CD4-positive, alpha-beta T cell treated with Interleukin-1 beta for 1 hour (primary cell): ENCODE data around the gene BMAL2.

Experiments
- DNase-seq, 2 donors: peaks; one replicate each; pipeline ENCODE4 v3.0.0-alpha.2; 2020 to 2022

The BMAL2 gene, protein sequence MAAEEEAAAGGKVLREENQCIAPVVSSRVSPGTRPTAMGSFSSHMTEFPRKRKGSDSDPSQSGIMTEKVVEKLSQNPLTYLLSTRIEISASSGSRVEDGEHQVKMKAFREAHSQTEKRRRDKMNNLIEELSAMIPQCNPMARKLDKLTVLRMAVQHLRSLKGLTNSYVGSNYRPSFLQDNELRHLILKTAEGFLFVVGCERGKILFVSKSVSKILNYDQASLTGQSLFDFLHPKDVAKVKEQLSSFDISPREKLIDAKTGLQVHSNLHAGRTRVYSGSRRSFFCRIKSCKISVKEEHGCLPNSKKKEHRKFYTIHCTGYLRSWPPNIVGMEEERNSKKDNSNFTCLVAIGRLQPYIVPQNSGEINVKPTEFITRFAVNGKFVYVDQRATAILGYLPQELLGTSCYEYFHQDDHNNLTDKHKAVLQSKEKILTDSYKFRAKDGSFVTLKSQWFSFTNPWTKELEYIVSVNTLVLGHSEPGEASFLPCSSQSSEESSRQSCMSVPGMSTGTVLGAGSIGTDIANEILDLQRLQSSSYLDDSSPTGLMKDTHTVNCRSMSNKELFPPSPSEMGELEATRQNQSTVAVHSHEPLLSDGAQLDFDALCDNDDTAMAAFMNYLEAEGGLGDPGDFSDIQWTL

GRCh38 chr12:27332714-27333402, at the start of gene BMAL2:
BMAL2 (plus strand) TSS chr12:27332836; CDS start chr12:27333073, 237 bp downstream.
- peak; percentile 12 to 18 for DNase-seq

- no peak for DNase-seq
These were observed 48.6 kb upstream of the BMAL2 start for GRCh38 chr12:27284021-27284420.

GRCh38 chr12:27284751-27285150, 47.9 kb upstream of the BMAL2 start:
- DNase-seq: no peak

- no peak for DNase-seq
These were observed 47.2 kb upstream of the BMAL2 start for GRCh38 chr12:27285403-27285802.

DNA sequence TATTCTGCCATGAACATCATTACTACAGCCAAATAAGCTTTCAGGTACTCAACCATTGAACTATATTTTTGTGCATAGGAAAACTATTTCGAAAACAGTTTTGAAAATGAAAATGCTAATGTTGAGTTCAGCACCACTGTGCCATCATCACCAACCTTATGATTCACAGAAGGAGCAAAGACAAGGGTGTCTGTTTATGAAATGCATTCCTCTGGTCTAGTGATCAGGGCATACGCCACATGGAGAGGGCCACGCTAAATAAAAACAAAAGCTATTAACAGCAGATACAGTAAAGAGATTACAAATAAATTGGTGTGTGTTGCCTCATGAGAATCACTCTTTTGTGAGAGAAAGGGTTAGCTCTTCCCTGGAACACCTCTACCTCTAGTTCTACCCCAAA, 43.2 kb upstream of the BMAL2 start:
- no peak for DNase-seq

DNA sequence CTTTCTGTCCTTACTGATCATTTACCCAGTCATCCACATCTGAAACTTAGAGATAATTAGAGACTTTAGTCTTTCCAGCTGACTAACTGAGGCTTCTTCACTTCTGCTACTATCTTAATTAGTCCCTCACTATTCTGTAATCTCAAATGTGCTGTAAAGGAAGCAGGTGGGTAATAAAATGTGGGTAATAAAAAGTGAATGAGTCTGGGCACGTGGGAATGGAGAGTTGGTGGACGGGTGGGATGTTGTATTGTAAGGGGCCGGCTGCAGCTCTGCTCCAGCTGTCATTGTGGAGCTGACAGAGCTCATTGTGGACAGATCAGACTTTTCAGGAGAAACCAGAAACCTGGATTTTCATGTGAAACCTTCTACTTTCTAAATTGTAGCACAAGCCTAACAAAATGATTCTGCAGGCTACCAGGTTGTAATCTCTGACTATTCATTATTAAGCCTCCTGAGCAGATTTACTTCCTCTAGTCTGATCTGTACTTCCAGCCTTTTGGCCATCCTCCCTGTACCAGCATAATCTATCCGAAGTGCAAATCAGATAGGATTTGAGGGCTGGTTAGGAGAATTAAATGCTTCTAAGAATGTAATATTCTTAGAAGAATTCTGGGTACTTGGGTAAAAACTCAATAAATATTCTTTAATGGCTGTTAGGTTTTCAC, 42.0 kb upstream of the BMAL2 start:
- DNase-seq: no peak

- no peak for DNase-seq
These were observed 40.8 kb upstream of the BMAL2 start for GRCh38 chr12:27291862-27292261.

- DNase-seq: no peak
These were observed 39.9 kb upstream of the BMAL2 start for GRCh38 chr12:27292718-27293117.

DNA sequence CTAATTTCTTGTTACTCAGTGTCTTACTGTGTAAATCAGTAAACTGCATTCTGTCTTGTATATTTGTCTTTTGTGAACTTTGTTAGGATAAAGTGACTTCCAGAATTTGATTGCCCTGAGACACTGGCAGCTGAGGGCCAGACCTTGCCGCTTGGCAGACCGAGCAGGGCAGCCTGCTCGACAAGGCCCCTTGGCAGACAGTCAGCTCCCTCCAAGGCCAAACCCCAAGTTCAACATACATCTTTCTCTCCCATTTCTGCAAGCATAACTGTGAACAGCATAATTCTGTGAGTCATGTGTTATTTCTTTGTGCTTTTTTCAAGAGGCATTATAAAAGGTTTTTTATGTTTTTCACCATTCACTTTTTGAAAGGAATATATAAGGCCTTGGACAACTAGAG, 39.2 kb upstream of the BMAL2 start:
- DNase-seq: no peak

- no peak for DNase-seq
These were observed 36.0 kb upstream of the BMAL2 start for GRCh38 chr12:27296674-27297073.

- DNase-seq: no peak
These were observed 35.1 kb upstream of the BMAL2 start for GRCh38 chr12:27297566-27297965.

DNA sequence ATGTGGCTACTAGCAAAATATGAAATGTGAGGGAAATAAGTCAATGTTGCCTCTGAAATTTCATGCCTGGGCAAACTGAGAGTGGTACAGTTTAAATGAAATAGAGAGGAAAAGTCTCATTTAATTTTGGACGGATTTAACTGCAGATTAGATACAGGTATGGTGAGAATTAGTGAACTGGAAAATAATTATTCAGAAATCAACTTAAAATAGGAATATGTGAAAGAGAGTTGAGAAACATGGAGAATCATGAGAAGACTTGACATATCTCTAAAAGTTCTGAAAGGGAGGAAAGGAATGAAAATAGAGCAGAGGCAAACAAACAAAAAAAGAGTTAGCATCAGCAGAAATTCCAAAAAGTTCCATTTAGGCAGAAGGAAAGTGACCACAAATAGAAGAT, 33.5 kb upstream of the BMAL2 start:
- no peak for DNase-seq

- DNase-seq: no peak
These were observed 32.4 kb upstream of the BMAL2 start for GRCh38 chr12:27300226-27300625.

- no peak for DNase-seq
These were observed 29.2 kb upstream of the BMAL2 start for GRCh38 chr12:27303139-27304111.

GRCh38 chr12:27304856-27305255, 27.8 kb upstream of the BMAL2 start:
- DNase-seq: no peak

- peak in 1 of 2 donors; percentile 47 for DNase-seq
These were observed 26.8 kb upstream of the BMAL2 start for GRCh38 chr12:27305673-27306456.

- DNase-seq: no peak
These were observed 23.2 kb upstream of the BMAL2 start for GRCh38 chr12:27309293-27309994.

- DNase-seq: no peak
These were observed 22.7 kb upstream of the BMAL2 start for GRCh38 chr12:27309995-27310315.

DNA sequence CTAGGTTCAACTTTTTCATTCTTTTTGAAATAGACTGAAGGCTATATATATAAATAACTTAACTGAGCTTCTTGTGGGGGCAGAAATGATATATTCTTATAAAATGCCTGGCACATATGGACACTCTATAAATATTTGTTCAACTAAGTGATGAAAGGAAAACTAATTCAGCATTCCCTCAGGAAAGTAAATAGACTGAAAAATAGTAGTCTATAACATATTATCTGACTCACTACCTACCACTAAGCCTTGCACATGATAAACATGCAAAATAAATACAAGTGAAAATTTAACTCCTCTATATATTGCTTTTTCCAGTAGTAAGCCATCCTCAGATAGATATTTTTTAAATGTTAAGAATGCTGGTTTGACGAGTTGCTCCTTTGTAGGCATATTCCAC, 15.7 kb upstream of the BMAL2 start:
- DNase-seq: no peak

GRCh38 chr12:27319409-27319808, 13.2 kb upstream of the BMAL2 start:
- DNase-seq: no peak

GRCh38 chr12:27319848-27320247, 12.8 kb upstream of the BMAL2 start:
- no peak for DNase-seq
